Cardiac muscle cell (in vitro differentiated cells and primary cell): Measurements from ENCODE around the gene KRT35. TPM values are rescaled to one million over a fixed set of nuclear protein-coding genes. Genes with fewer than 3 reads are reported as not detected.
A peak's percentile ranks its signal among the peaks of the same experiment; 100 is the strongest.

Source experiments
- DNase-seq, 2 donors: peaks; one replicate each; pipeline versions ENCODE4 v3.0.0 to v3.0.0-alpha.2; 2010 to 2017; ENCODE audit warnings: low read depth in 1 of 2, low spot score in 1 of 2
- H3K27ac ChIP-seq: fragments of 200-600 bp; sonication (generic); 2 replicates; pipeline ENCODE4 v1.5.1; 2016
- H3K27me3 ChIP-seq: fragments of 200-600 bp; sonication (generic); 2 replicates; pipeline ENCODE4 v1.6.0; 2016; ENCODE audit warnings: control low read depth
- H3K36me3 ChIP-seq: fragments of 200-600 bp; sonication (generic); 2 replicates; pipeline ENCODE4 v1.5.1; 2016; ENCODE audit warnings: control low read depth
- H3K4me1 ChIP-seq: fragments of 200-600 bp; sonication (generic); 2 replicates; pipeline ENCODE4 v1.8.1; 2017; ENCODE audit warnings: low read depth, mild to moderate bottlenecking, mixed run types
- H3K4me3 ChIP-seq: fragments of 200-600 bp; sonication (generic); 2 replicates; pipeline ENCODE4 v1.5.1; 2016; ENCODE audit warnings: mild to moderate bottlenecking
- H3K9me3 ChIP-seq: fragments of 200-600 bp; sonication (generic); 2 replicates; pipeline ENCODE4 v1.5.1; 2017; ENCODE audit warnings: low read depth, mild to moderate bottlenecking, control low read depth
- polyA plus RNA-seq: library from polyadenylated mRNA; unstranded; fragments of >200 nt; fragmentation: Nextera tagmentation; extraction: Ambion mirVana; gene quantifications from 2 replicates; pipeline ENCODE4 v1.2.1, GENCODE V29; 2016
- total RNA-seq: library from RNA; depleted of rRNA; stranded (reverse); fragments of >200 nt; gene quantifications from 2 replicates; pipeline ENCODE4 v1.2.3, GENCODE V29; 2016
- TF ChIP-seq, protein P1 (sequence below): IDR thresholded peaks from 2 replicates; pipeline ENCODE4 v1.5.1; 2012; ENCODE audit warnings: low read depth, mild to moderate bottlenecking, low read length

KRT35 gene
- total and polyA plus RNA-seq, 2 experiments from 2014 or later: not detected

DNA sequence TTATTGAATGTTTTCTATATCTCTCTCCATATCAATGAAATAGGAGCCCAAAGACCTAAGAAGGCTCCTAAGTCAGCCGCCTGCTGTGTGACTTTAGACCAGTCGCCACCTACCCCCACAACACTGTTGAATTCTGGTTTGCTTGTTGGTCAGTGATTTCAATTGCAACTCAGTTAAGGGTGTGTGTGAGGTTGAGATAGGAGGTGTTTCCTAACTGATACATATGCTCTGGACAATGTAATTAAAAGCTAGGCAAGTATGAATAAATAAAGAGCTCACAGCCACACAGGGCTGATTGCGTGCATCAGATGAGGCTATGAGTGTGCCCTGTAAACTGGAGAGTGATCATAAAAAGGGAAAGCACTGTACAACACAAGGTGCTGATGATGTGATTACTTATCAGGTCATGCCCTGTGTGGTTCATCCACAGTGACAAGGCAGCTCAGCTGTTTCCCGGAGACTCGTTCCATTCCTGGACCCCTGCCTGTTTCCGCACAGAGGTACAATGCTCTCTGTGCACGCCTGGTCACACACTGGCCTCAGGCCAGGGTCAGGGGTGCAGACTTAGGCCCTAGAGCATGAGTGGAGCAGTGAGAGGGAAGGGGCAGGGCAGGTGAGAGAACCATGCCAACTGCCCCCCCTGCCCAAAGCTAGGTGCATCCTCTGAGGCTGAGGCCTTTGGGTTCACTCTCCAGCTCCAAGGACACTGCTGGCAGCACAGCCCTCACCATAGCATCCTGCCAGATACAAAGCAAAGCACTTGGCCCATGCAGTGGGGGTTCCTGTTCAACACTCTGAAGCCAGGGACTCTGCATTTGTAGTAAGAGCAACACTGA is 3.3 kb upstream of the KRT35 start:
- Histone ChIP-seq H3K9me3 (no peaks in the 10 kb centered on the region), H3K4me3 (no peak overlapping the region), H3K27me3 (no peaks in the 10 kb centered on the region), H3K36me3 (no peaks in the 10 kb centered on the region), H3K27ac (no peak overlapping the region), H3K4me1 (no peaks in the 10 kb centered on the region)
- TF ChIP-seq, protein P1, sequence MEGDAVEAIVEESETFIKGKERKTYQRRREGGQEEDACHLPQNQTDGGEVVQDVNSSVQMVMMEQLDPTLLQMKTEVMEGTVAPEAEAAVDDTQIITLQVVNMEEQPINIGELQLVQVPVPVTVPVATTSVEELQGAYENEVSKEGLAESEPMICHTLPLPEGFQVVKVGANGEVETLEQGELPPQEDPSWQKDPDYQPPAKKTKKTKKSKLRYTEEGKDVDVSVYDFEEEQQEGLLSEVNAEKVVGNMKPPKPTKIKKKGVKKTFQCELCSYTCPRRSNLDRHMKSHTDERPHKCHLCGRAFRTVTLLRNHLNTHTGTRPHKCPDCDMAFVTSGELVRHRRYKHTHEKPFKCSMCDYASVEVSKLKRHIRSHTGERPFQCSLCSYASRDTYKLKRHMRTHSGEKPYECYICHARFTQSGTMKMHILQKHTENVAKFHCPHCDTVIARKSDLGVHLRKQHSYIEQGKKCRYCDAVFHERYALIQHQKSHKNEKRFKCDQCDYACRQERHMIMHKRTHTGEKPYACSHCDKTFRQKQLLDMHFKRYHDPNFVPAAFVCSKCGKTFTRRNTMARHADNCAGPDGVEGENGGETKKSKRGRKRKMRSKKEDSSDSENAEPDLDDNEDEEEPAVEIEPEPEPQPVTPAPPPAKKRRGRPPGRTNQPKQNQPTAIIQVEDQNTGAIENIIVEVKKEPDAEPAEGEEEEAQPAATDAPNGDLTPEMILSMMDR: no peak
- DNase-seq: no peak

- DNase-seq: no peak
- TF ChIP-seq, protein P1: no peak
- no peaks in the 10 kb centered on the region for H3K4me1 ChIP-seq
- H3K27me3 ChIP-seq: no peaks in the 10 kb centered on the region
- no peaks in the 10 kb centered on the region for H3K9me3 ChIP-seq
- no peak overlapping the region for H3K4me3 ChIP-seq
- H3K36me3 ChIP-seq: no peaks in the 10 kb centered on the region
- no peak overlapping the region for H3K27ac ChIP-seq
These were observed 2.6 kb upstream of the KRT35 start for GRCh38 chr17:41483531-41483930.

GRCh38 chr17:41480581-41480980 is 370 bp downstream of the KRT35 start:
- TF ChIP-seq, protein P1: no peak
- Histone ChIP-seq H3K9me3 (no peaks in the 10 kb centered on the region), H3K27me3 (no peaks in the 10 kb centered on the region)

GRCh38 chr17:41480136-41480535 is 815 bp downstream of the KRT35 start:
- no peaks in the 10 kb centered on the region for H3K36me3 ChIP-seq
- H3K9me3 ChIP-seq: no peaks in the 10 kb centered on the region
- H3K4me1 ChIP-seq: no peaks in the 10 kb centered on the region
- no peaks in the 10 kb centered on the region for H3K27me3 ChIP-seq
- TF ChIP-seq, protein P1: no peak
- H3K27ac ChIP-seq: no peak overlapping the region
- H3K4me3 ChIP-seq: no peak overlapping the region
- DNase-seq: peak in 1 of 2 donors; percentile 17

More at GRCh38 chr17:41480581-41480980, 370 bp downstream of the KRT35 start:
- no peak overlapping the region for H3K4me3 ChIP-seq
- no peak overlapping the region for H3K27ac ChIP-seq
- H3K4me1 ChIP-seq: no peaks in the 10 kb centered on the region
- DNase-seq: no peak
- H3K36me3 ChIP-seq: no peaks in the 10 kb centered on the region

GRCh38 chr17:41478237-41478636 is 2.7 kb downstream of the KRT35 start:
- H3K4me1 ChIP-seq: no peaks in the 10 kb centered on the region
- no peak for DNase-seq
- no peak overlapping the region for H3K4me3 ChIP-seq
- no peaks in the 10 kb centered on the region for H3K9me3 ChIP-seq
- no peaks in the 10 kb centered on the region for H3K27me3 ChIP-seq
- TF ChIP-seq, protein P1: no peak
- no peaks in the 10 kb centered on the region for H3K36me3 ChIP-seq
- H3K27ac ChIP-seq: no peak overlapping the region
